Panc1 (cell line): ENCODE measurements around the gene PANX2. TPM values are rescaled to one million over a fixed set of nuclear protein-coding genes. Genes with fewer than 3 reads are reported as not detected.
A peak's percentile ranks its signal among the peaks of the same experiment; 100 is the strongest.

Experiments used
- ATAC-seq: fragments of 200-7000 bp; cut with Tn5 transposase; 2 replicates; pipeline ENCODE4 v1.9.1; 2020; ENCODE audit warnings: mild to moderate bottlenecking, moderate library complexity
- Bru-seq: library from RNA; stranded (reverse); fragments of 400-500 nt; gene quantifications from one replicate; lab custom pipeline; 2021; lab: Mats Ljungman, UMichigan
- BruChase-seq, 2 experiments: library from RNA; stranded (reverse); fragments of 400-500 nt; gene quantifications; one replicate each; lab custom pipeline; 2021; lab: Mats Ljungman, UMichigan
- BruUV-seq: library from RNA; stranded (reverse); fragments of 400-500 nt; replicated peaks from 2 replicates; lab custom pipeline; 2021; lab: Mats Ljungman, UMichigan
- CTCF ChIA-PET: fragments of 300-600 bp; sonication (Branson Sonifier 250); formaldehyde crosslinking; loops from one replicate; lab custom pipeline; 2022; ENCODE audit warnings: antibody characterized with exemption; lab: Charles Lee
- POLR2A ChIA-PET: fragments of 300-600 bp; sonication (Branson Sonifier 250); formaldehyde crosslinking; loops from one replicate; lab custom pipeline; 2022; ENCODE audit warnings: antibody characterized with exemption; lab: Charles Lee
- DNase-seq: peaks from one replicate; pipeline ENCODE4 v3.0.0-alpha.2; 2010; ENCODE audit warnings: low read depth, low spot score
- H3K27ac ChIP-seq: 2 replicates; pipeline ENCODE4 v1.5.1; 2011; ENCODE audit warnings: mild to moderate bottlenecking, low read length, inconsistent platforms
- H3K27me3 ChIP-seq: fragments of 200-500 bp; sonication (Bioruptor generic); 2 replicates; pipeline ENCODE4 v1.6.0; 2014; ENCODE audit warnings: low read length, inconsistent platforms; ENCODE audit not compliant: control insufficient read depth, insufficient read depth
- H3K36me3 ChIP-seq: fragments of 200-500 bp; sonication (Bioruptor generic); 2 replicates; pipeline ENCODE4 v1.5.1; 2014; ENCODE audit warnings: inconsistent platforms, mild to moderate bottlenecking, low read length, moderate library complexity; ENCODE audit not compliant: control insufficient read depth, insufficient read depth
- H3K4me1 ChIP-seq: 2 replicates; pipeline ENCODE4 v1.5.1; 2011; ENCODE audit warnings: inconsistent platforms, mild to moderate bottlenecking, low read length, moderate library complexity; ENCODE audit not compliant: control insufficient read depth, insufficient read depth
- H3K4me3 ChIP-seq, 2 experiments: 2 replicates each; pipeline ENCODE4 v1.5.1; 2011 to 2012; ENCODE audit warnings: low read depth in 2 of 2, low read length in 2 of 2, mild to moderate bottlenecking in 2 of 2, inconsistent platforms in 1 of 2, moderate library complexity in 1 of 2
- H3K9me3 ChIP-seq: fragments of 200-500 bp; sonication (Bioruptor generic); 2 replicates; pipeline ENCODE4 v1.5.1; 2014; ENCODE audit warnings: low read depth, mild to moderate bottlenecking, inconsistent platforms, low read length, moderate library complexity; ENCODE audit not compliant: control insufficient read depth, insufficient read depth
- CTCF ChIP-seq: fragments of 450-650 bp; IDR thresholded peaks from 2 replicates; pipeline ENCODE4 v1.5.1; 2017; ENCODE audit warnings: mild to moderate bottlenecking
- POLR2AphosphoS5 ChIP-seq: IDR thresholded peaks from 2 replicates; pipeline ENCODE4 v1.6.1; 2012; ENCODE audit warnings: mild to moderate bottlenecking, low read depth, low read length, moderate library complexity
- REST ChIP-seq, 2 experiments: IDR thresholded peaks; 2 replicates each; pipeline ENCODE4 v1.6.1; 2011 to 2012; ENCODE audit warnings: low read depth in 2 of 2, control low read depth in 1 of 2, low read length in 1 of 2, mild to moderate bottlenecking in 1 of 2, moderate library complexity in 1 of 2; ENCODE audit not compliant: insufficient read depth in 1 of 2
- SIN3A ChIP-seq: IDR thresholded peaks from 2 replicates; pipeline ENCODE4 v1.6.1; 2012; ENCODE audit warnings: low read depth, mild to moderate bottlenecking, low read length, moderate library complexity, borderline replicate concordance; ENCODE audit not compliant: insufficient read depth
- TCF7L2 ChIP-seq: IDR thresholded peaks from 2 replicates; pipeline ENCODE4 v1.6.1; 2011; ENCODE audit warnings: mild to moderate bottlenecking, low read depth, low read length, inconsistent platforms
- in situ Hi-C: cut with HindIII; loops from 2 replicates; pipeline ENCODE4 v1.10.0; 2016; ENCODE audit warnings: low sequenced_read_pairs, low pct_unique_long_range_greater_than_20kb
- intact Hi-C: fragments of 100-400 bp; cut with micrococcal nuclease; formaldehyde crosslinking; loops from one replicate; pipeline ENCODE4 v1.10.0; 2022; ENCODE audit not compliant: unreplicated experiment
- long read RNA-seq: library from polyadenylated mRNA; unstranded; transcript quantifications from one replicate; pipeline ENCODE4 v2.0.0, GENCODE V29; 2021; ENCODE audit not compliant: unreplicated experiment
- polyA plus RNA-seq: library from polyadenylated mRNA; unstranded; fragments of >200 nt; gene quantifications from one replicate; pipeline ENCODE4 v1.2.1, GENCODE V29; 2012; ENCODE audit warnings: missing spikeins; ENCODE audit not compliant: insufficient read length
- total RNA-seq: library from RNA; stranded (reverse); gene quantifications from one replicate; pipeline ENCODE4 v1.2.1, GENCODE V29; 2021; ENCODE audit not compliant: unreplicated experiment

Gene PANX2
- 0.77 TPM for total RNA-seq
- 1.1 TPM for polyA plus RNA-seq
- percentile 25 among the genes with signal in this experiment for Bru-seq, nascent RNA
- percentile 23 among the genes with signal in this experiment for BruChase-seq, experiment 1, labeled RNA remaining after a 2-hour chase
- percentile 27 among the genes with signal in this experiment for BruChase-seq, experiment 2, labeled RNA remaining after a 6-hour chase
- long read RNA-seq, result 0 reads

GRCh38 chr22:50170453-50171318 is at the start of gene PANX2:
Gene PANX2 (plus strand): TSS chr22:50170731. CDS start chr22:50170731, 0 bp downstream.
- no peaks in the 10 kb centered on the region for H3K9me3 ChIP-seq
- BruUV-seq, result no TSS peak
- CTCF ChIA-PET, result no interaction called here
- no peaks in the 10 kb centered on the region for H3K27me3 ChIP-seq
- POLR2A ChIA-PET, result no interaction called here
- no peak for DNase-seq
- in situ Hi-C loops (no loop called here), intact Hi-C loops (no loop called here)
- peak within 1 kb of the TSS in 1 of 2 experiments; percentile 27; a peak in 3 of 4 replicates for H3K4me3 ChIP-seq
- no peaks in the 10 kb centered on the region for H3K4me1 ChIP-seq
- H3K36me3 ChIP-seq, result no peaks in the 10 kb centered on the region
- ATAC-seq, result no peak
- H3K27ac ChIP-seq, result no peak within 1 kb of the TSS
- TF ChIP-seq SIN3A (no peak), TCF7L2 (no peak), POLR2AphosphoS5 (no peak)

- CTCF ChIA-PET, result no interaction called here
- H3K36me3 ChIP-seq, result no peaks in the 10 kb centered on the region
- in situ Hi-C loops (no loop called here), intact Hi-C loops (no loop called here)
- DNase-seq (no peak), ATAC-seq (no peak)
- no peaks in the 10 kb centered on the region for H3K9me3 ChIP-seq
- no peak overlapping the region for H3K27ac ChIP-seq
- H3K4me3 ChIP-seq, result no peak overlapping the region
- no peaks in the 10 kb centered on the region for H3K27me3 ChIP-seq
- no peak for TF ChIP-seq TCF7L2
- no peak for TF ChIP-seq POLR2AphosphoS5
- TF ChIP-seq CTCF, result no peak
- TF ChIP-seq REST (IDR thresholded peaks at IDR 0.05; ENCODE audit: insufficient read depth in 1 of 2, low read depth in 2 of 2, low read length in 1 of 2), result no peak
- TF ChIP-seq SIN3A, result no peak
- POLR2A ChIA-PET, result no interaction called here
- H3K4me1 ChIP-seq, result no peaks in the 10 kb centered on the region
- no TSS peak for BruUV-seq
Observed at GRCh38 chr22:50121202-50121740, 49.3 kb upstream of the PANX2 start.
